HG03045 (cell line): ENCODE results near the gene RGS12.

Experiments used
- ATAC-seq: cut with Tn5 transposase; IDR thresholded peaks from one replicate; pipeline ENCODE4 v1.9.1; 2021; ENCODE audit warnings: mild to moderate bottlenecking, moderate library complexity; ENCODE audit not compliant: unreplicated experiment

RGS12 gene

GRCh38 chr4:3329887-3330286, 37.1 kb downstream of the RGS12 start:
- no peak for ATAC-seq

GRCh38 chr4:3330707-3331106, 37.9 kb downstream of the RGS12 start:
- no peak for ATAC-seq

- no peak for ATAC-seq
Observed at GRCh38 chr4:3331511-3332394, 38.9 kb downstream of the RGS12 start.

GRCh38 chr4:3332498-3332897, 39.7 kb downstream of the RGS12 start:
- ATAC-seq: no peak

- ATAC-seq: no peak
Observed at GRCh38 chr4:3334316-3334715, 41.5 kb downstream of the RGS12 start.

GRCh38 chr4:3335385-3335784, 42.6 kb downstream of the RGS12 start:
- ATAC-seq: no peak

GRCh38 chr4:3335982-3336381, 43.2 kb downstream of the RGS12 start:
- no peak for ATAC-seq

GRCh38 chr4:3336382-3337356, 43.8 kb downstream of the RGS12 start:
- ATAC-seq: no peak

GRCh38 chr4:3337357-3337732, 44.5 kb downstream of the RGS12 start:
- no peak for ATAC-seq

GRCh38 chr4:3337811-3338210, 45.0 kb downstream of the RGS12 start:
- no peak for ATAC-seq

- no peak for ATAC-seq
Observed at GRCh38 chr4:3338321-3338838, 45.6 kb downstream of the RGS12 start.

- no peak for ATAC-seq
Observed at GRCh38 chr4:3338976-3339531, 46.2 kb downstream of the RGS12 start.

- no peak for ATAC-seq
Observed at GRCh38 chr4:3339577-3339976, 46.8 kb downstream of the RGS12 start.

GRCh38 chr4:3340038-3340699, 47.3 kb downstream of the RGS12 start:
- ATAC-seq: no peak

- no peak for ATAC-seq
Observed at GRCh38 chr4:3340700-3341083, 47.9 kb downstream of the RGS12 start.

- ATAC-seq: no peak
Observed at GRCh38 chr4:3341760-3342159, 48.9 kb downstream of the RGS12 start.

GRCh38 chr4:3342182-3342854, 49.5 kb downstream of the RGS12 start:
- ATAC-seq: no peak
